IMR-90 (cell line): ENCODE data around the gene TPM4. TPM values are rescaled to one million over a fixed set of nuclear protein-coding genes. Genes with fewer than 3 reads are reported as not detected.

Experiments used
- ATAC-seq: fragments of 200-7000 bp; cut with Tn5 transposase; 2 replicates; pipeline ENCODE4 v1.9.1; 2020; ENCODE audit warnings: low read depth, mild to moderate bottlenecking, moderate library complexity
- BruUV-seq: library from RNA; stranded (reverse); fragments of 400-500 nt; replicated peaks from 2 replicates; lab custom pipeline; 2021; lab: Mats Ljungman, UMichigan
- CTCF ChIA-PET: fragments of 300-600 bp; formaldehyde crosslinking; extraction: SDS; loops from one replicate; lab custom pipeline; 2021; ENCODE audit warnings: antibody characterized with exemption; lab: Yijun Ruan, JAX
- POLR2A ChIA-PET: fragments of 300-600 bp; sonication (Branson Sonifier 250); formaldehyde crosslinking; loops from one replicate; lab custom pipeline; 2022; ENCODE audit warnings: antibody characterized with exemption; ENCODE audit not compliant: unreplicated experiment; lab: Charles Lee
- DNase-seq: peaks from one replicate; pipeline ENCODE4 v3.0.0; 2013
- H2AFZ ChIP-seq: replicated peaks from 2 replicates; pipeline ENCODE3; 2013; ENCODE audit warnings: low read length, mild to moderate bottlenecking; ENCODE audit not compliant: poor library complexity
- H2AK5ac ChIP-seq: 2 replicates; pipeline ENCODE4 v1.6.1; 2013; ENCODE audit warnings: low read depth, low read length, inconsistent platforms
- H2AK9ac ChIP-seq: replicated peaks from 2 replicates; pipeline ENCODE3; 2013; ENCODE audit warnings: mild to moderate bottlenecking, low read depth, low read length, moderate library complexity; ENCODE audit not compliant: poor library complexity
- H2BK120ac ChIP-seq: 2 replicates; pipeline ENCODE4 v1.6.1; 2013; ENCODE audit warnings: low read depth, low read length, inconsistent platforms
- H2BK15ac ChIP-seq: 3 replicates; pipeline ENCODE4 v1.6.1; 2013; ENCODE audit warnings: low read depth, low read length, inconsistent platforms
- H2BK20ac ChIP-seq: 2 replicates; pipeline ENCODE4 v1.6.1; 2013; ENCODE audit warnings: low read depth, mild to moderate bottlenecking, inconsistent platforms, low read length, moderate library complexity
- H2BK5ac ChIP-seq: 2 replicates; pipeline ENCODE4 v1.6.1; 2013; ENCODE audit warnings: mild to moderate bottlenecking, low read depth, low read length, inconsistent platforms; ENCODE audit not compliant: poor library complexity, severe bottlenecking
- H3K14ac ChIP-seq: replicated peaks from 2 replicates; pipeline ENCODE4 v1.6.1; 2013; ENCODE audit warnings: low read depth, low read length, inconsistent platforms
- H3K18ac ChIP-seq: 2 replicates; pipeline ENCODE4 v1.6.1; 2013; ENCODE audit warnings: low read depth, low read length, control low read depth
- H3K23ac ChIP-seq: 2 replicates; pipeline ENCODE4 v1.6.1; 2013; ENCODE audit warnings: low read depth, low read length, inconsistent platforms
- H3K27ac ChIP-seq: 2 replicates; pipeline ENCODE4 v1.5.1; 2013; ENCODE audit warnings: mild to moderate bottlenecking, control low read depth, low read length; ENCODE audit not compliant: insufficient read depth
- H3K27me3 ChIP-seq: 2 replicates; pipeline ENCODE4 v1.6.1; 2013; ENCODE audit warnings: low read length; ENCODE audit not compliant: control insufficient read depth, insufficient read depth
- H3K36me3 ChIP-seq: 2 replicates; pipeline ENCODE4 v1.6.1; 2013; ENCODE audit warnings: low read length, mixed read lengths; ENCODE audit not compliant: control insufficient read depth, insufficient read depth
- H3K4ac ChIP-seq: 2 replicates; pipeline ENCODE4 v1.6.1; 2013; ENCODE audit warnings: low read depth, low read length, inconsistent platforms
- H3K4me1 ChIP-seq: 2 replicates; pipeline ENCODE4 v1.6.1; 2013; ENCODE audit warnings: low read length, mixed read lengths; ENCODE audit not compliant: control insufficient read depth, insufficient read depth
- H3K4me2 ChIP-seq: 2 replicates; pipeline ENCODE4 v1.6.1; 2013; ENCODE audit warnings: low read depth, mild to moderate bottlenecking, control low read depth, low read length, moderate library complexity
- H3K4me3 ChIP-seq: 2 replicates; pipeline ENCODE4 v1.5.1; 2013; ENCODE audit warnings: low read depth, mild to moderate bottlenecking, control low read depth, low read length, moderate library complexity; ENCODE audit not compliant: insufficient read depth
- H3K56ac ChIP-seq: 2 replicates; pipeline ENCODE4 v1.6.1; 2013; ENCODE audit warnings: low read length, inconsistent platforms; ENCODE audit not compliant: insufficient read depth; ENCODE audit errors: extremely low read depth
- H3K79me1 ChIP-seq, 2 experiments: 2 replicates each; pipeline ENCODE4 v1.6.1; 2013; ENCODE audit warnings: low read length in 2 of 2, inconsistent platforms in 1 of 2, low read depth in 1 of 2
- H3K9ac ChIP-seq: 2 replicates; pipeline ENCODE4 v1.6.1; 2013; ENCODE audit warnings: low read depth, low read length, control low read depth
- H3K9me1 ChIP-seq: 2 replicates; pipeline ENCODE4 v1.6.1; 2013; ENCODE audit warnings: low read length, inconsistent platforms; ENCODE audit not compliant: insufficient read depth
- H3K9me3 ChIP-seq: 2 replicates; pipeline ENCODE4 v1.6.1; 2013; ENCODE audit warnings: low read length; ENCODE audit not compliant: control insufficient read depth, insufficient read depth
- H4K20me1 ChIP-seq: 2 replicates; pipeline ENCODE4 v1.6.1; 2013; ENCODE audit warnings: low read length, inconsistent platforms; ENCODE audit not compliant: insufficient read depth
- H4K5ac ChIP-seq: 2 replicates; pipeline ENCODE4 v1.6.1; 2013; ENCODE audit warnings: mild to moderate bottlenecking, low read depth, low read length, control low read depth
- H4K8ac ChIP-seq, 2 experiments: 2 replicates each; pipeline ENCODE4 v1.6.1; 2013; ENCODE audit warnings: low read depth in 2 of 2, low read length in 2 of 2, control low read depth in 1 of 2, inconsistent platforms in 1 of 2
- H4K91ac ChIP-seq: 2 replicates; pipeline ENCODE4 v1.6.1; 2013; ENCODE audit warnings: low read depth, low read length, inconsistent platforms; ENCODE audit not compliant: insufficient read depth
- BHLHE40 ChIP-seq: fragments of 150-350 bp; IDR thresholded peaks from 2 replicates; pipeline ENCODE4 v1.6.1; 2016; ENCODE audit warnings: mild to moderate bottlenecking, low read depth, low read length
- CEBPB ChIP-seq: IDR thresholded peaks from 2 replicates; pipeline ENCODE4 v1.6.1; 2012; ENCODE audit warnings: low read depth, low read length, improper control_type of control experiment
- CHD1 ChIP-seq: IDR thresholded peaks from 2 replicates; pipeline ENCODE4 v1.6.1; 2012; ENCODE audit warnings: low read depth, low read length, improper control_type of control experiment
- FOS ChIP-seq: fragments of 150-350 bp; IDR thresholded peaks from 2 replicates; pipeline ENCODE4 v1.6.1; 2016; ENCODE audit warnings: low read depth, low read length
- MAFK ChIP-seq: IDR thresholded peaks from 2 replicates; pipeline ENCODE4 v1.6.1; 2012; ENCODE audit warnings: low read depth, low read length, improper control_type of control experiment
- MAZ ChIP-seq: IDR thresholded peaks from 2 replicates; pipeline ENCODE4 v1.6.1; 2012; ENCODE audit warnings: low read depth, mild to moderate bottlenecking, low read length, improper control_type of control experiment, moderate library complexity, borderline replicate concordance
- MXI1 ChIP-seq: IDR thresholded peaks from 2 replicates; pipeline ENCODE4 v1.6.1; 2012; ENCODE audit warnings: low read depth, mild to moderate bottlenecking, low read length, moderate library complexity, borderline replicate concordance
- NFE2L2 ChIP-seq: fragments of 150-350 bp; IDR thresholded peaks from 2 replicates; pipeline ENCODE4 v1.6.1; 2016; ENCODE audit warnings: low read depth, mild to moderate bottlenecking, low read length
- POLR2A ChIP-seq: IDR thresholded peaks from 2 replicates; pipeline ENCODE4 v1.6.1; 2012; ENCODE audit warnings: mild to moderate bottlenecking, low read depth, low read length
- RAD21 ChIP-seq: IDR thresholded peaks from 2 replicates; pipeline ENCODE4 v1.6.1; 2012; ENCODE audit warnings: low read length, improper control_type of control experiment
- RCOR1 ChIP-seq: IDR thresholded peaks from 2 replicates; pipeline ENCODE4 v1.6.1; 2012; ENCODE audit warnings: mild to moderate bottlenecking, low read length, improper control_type of control experiment; ENCODE audit not compliant: insufficient replicate concordance
- RFX5 ChIP-seq: IDR thresholded peaks from 2 replicates; pipeline ENCODE4 v1.8.0; 2012; ENCODE audit warnings: low read depth, mild to moderate bottlenecking, low read length, moderate library complexity
- SMC3 ChIP-seq: fragments of 150-350 bp; IDR thresholded peaks from 2 replicates; pipeline ENCODE4 v1.6.1; 2016; ENCODE audit warnings: low read depth, mild to moderate bottlenecking, antibody characterized with exemption, low read length, moderate library complexity
- WGBS, 2 experiments: methylation state at CpG; one replicate each; pipeline versions ENCODE4 v1.1.5 to v1.1.7; 2013; ENCODE audit warnings: missing lambda C conversion rate in 2 of 2; ENCODE audit not compliant: insufficient read length in 1 of 2; ENCODE audit errors: extremely low coverage in 2 of 2; 5-methylcytosine and 5-hydroxymethylcytosine counted together
- dilution Hi-C: fragments of 300-500 bp; cut with HindIII; formaldehyde crosslinking; loops from one replicate; pipeline ENCODE4 v1.14.3; 2018; ENCODE audit warnings: low sequenced_read_pairs; ENCODE audit not compliant: unreplicated experiment
- in situ Hi-C: fragments of 300-500 bp; cut with MboI; formaldehyde crosslinking; loops from 3 replicates; pipeline ENCODE4 v1.14.3; 2019; ENCODE audit warnings: low sequenced_read_pairs, inconsistent platforms, mixed read lengths
- intact Hi-C: fragments of 100-400 bp; cut with micrococcal nuclease; formaldehyde crosslinking; loops from 2 replicates; pipeline ENCODE4 v1.10.0; 2022
- polyA plus RNA-seq, 3 experiments: library from polyadenylated mRNA; depleted of rRNA; stranded (reverse); fragments of >200 nt; gene quantifications; 2 replicates each; pipeline ENCODE4 v1.2.3, GENCODE V29; 2012; ENCODE audit warnings: low replicate concordance in 1 of 3
- total RNA-seq: library from RNA; depleted of rRNA; stranded (reverse); fragments of >200 nt; gene quantifications from 2 replicates; pipeline ENCODE4 v1.2.3, GENCODE V29; 2012
- TF ChIP-seq, protein P1 (sequence below): fragments of 150-350 bp; IDR thresholded peaks from 2 replicates; pipeline ENCODE4 v1.6.1; 2016; ENCODE audit warnings: low read depth, mild to moderate bottlenecking, low read length, moderate library complexity, borderline replicate concordance
- TF ChIP-seq, protein P2 (sequence below): conservative IDR thresholded peaks from 2 replicates; pipeline ENCODE4 v1.5.1; 2012; ENCODE audit warnings: mild to moderate bottlenecking, low read depth, low read length, improper control_type of control experiment
- TF ChIP-seq, protein P3 (sequence below): fragments of 150-350 bp; IDR thresholded peaks from 2 replicates; pipeline ENCODE4 v1.6.1; 2017; ENCODE audit warnings: mild to moderate bottlenecking, antibody characterized with exemption, low read length, low read depth

TPM4 gene
- total and polyA plus RNA-seq, 2 of the 4 experiments (the other 2 are of a cell fraction) = 1,075 to 1,160 TPM

DNA sequence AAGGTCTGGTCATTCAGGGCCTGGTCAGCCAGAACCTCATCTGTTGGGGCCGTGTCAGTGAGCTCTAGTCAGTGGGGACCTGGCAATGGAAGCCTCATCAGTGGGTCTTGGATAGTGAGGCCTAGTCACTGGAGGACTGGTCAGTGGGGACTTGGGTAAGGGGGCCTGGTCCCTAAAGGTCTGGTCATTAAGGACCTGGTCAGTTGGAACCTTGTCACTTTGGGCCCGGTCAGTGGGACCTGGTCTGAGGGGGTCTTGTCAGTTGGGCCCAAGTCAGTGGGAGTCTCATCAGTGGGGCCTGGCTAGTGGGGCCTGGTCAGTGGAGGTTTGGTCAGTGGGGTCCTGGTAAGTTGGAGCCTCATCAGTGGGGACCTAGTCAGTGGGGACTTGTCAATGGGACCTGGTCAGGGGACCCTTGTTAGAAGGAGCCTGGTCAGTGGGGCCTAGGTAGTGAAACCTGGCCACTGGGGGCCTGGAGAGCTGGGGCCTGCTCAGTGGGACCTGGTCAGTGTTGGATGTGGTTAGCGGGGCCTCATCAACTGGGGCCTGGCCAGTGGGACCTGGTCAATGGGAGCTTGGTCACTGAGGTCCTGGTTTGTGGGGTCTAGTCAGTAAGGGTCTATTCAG lies 43.7 kb upstream of the TPM4 start:
- POLR2A ChIA-PET = no interaction called here
- WGBS, 2 experiments = 86% methylated on average over 2 of the region's 3 CpGs; no CpG with 5 or more reads in 1 of the 2 experiments
- in situ Hi-C loops = no loop called here

More for the DNA sequence above, 43.7 kb upstream of the TPM4 start:
- no peak for DNase-seq
- CTCF ChIA-PET = no interaction called here
- H4K8ac ChIP-seq = no peak overlapping the region
- no peak for ATAC-seq
- no peaks in the 10 kb centered on the region for H3K36me3 ChIP-seq
- H2BK5ac ChIP-seq = no peak overlapping the region
- BruUV-seq = no TSS peak
- H3K9ac ChIP-seq = no peak overlapping the region
- no peak overlapping the region for H3K4me3 ChIP-seq
- H3K9me3 ChIP-seq = no peaks in the 10 kb centered on the region
- no peak overlapping the region for H4K5ac ChIP-seq
- no peak overlapping the region for H3K4ac ChIP-seq
- H2BK15ac ChIP-seq = no peak overlapping the region
- no peaks in the 10 kb centered on the region for H3K79me1 ChIP-seq
- no peak overlapping the region for H3K27ac ChIP-seq
- H3K9me1 ChIP-seq = no peaks in the 10 kb centered on the region
- H3K27me3 ChIP-seq = no peaks in the 10 kb centered on the region
- no peak overlapping the region for H3K18ac ChIP-seq
- TF ChIP-seq CEBPB (no peak), MAFK (no peak), NFE2L2 (no peak), CHD1 (no peak), BHLHE40 (no peak), POLR2A (no peak), RCOR1 (no peak), MAZ (no peak), RFX5 (no peak), MXI1 (no peak), FOS (no peak), SMC3 (no peak), RAD21 (no peak)
- TF ChIP-seq, protein P1, sequence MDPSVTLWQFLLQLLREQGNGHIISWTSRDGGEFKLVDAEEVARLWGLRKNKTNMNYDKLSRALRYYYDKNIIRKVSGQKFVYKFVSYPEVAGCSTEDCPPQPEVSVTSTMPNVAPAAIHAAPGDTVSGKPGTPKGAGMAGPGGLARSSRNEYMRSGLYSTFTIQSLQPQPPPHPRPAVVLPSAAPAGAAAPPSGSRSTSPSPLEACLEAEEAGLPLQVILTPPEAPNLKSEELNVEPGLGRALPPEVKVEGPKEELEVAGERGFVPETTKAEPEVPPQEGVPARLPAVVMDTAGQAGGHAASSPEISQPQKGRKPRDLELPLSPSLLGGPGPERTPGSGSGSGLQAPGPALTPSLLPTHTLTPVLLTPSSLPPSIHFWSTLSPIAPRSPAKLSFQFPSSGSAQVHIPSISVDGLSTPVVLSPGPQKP = no peak
- TF ChIP-seq, protein P2, sequence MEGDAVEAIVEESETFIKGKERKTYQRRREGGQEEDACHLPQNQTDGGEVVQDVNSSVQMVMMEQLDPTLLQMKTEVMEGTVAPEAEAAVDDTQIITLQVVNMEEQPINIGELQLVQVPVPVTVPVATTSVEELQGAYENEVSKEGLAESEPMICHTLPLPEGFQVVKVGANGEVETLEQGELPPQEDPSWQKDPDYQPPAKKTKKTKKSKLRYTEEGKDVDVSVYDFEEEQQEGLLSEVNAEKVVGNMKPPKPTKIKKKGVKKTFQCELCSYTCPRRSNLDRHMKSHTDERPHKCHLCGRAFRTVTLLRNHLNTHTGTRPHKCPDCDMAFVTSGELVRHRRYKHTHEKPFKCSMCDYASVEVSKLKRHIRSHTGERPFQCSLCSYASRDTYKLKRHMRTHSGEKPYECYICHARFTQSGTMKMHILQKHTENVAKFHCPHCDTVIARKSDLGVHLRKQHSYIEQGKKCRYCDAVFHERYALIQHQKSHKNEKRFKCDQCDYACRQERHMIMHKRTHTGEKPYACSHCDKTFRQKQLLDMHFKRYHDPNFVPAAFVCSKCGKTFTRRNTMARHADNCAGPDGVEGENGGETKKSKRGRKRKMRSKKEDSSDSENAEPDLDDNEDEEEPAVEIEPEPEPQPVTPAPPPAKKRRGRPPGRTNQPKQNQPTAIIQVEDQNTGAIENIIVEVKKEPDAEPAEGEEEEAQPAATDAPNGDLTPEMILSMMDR = no peak
- TF ChIP-seq, protein P3, sequence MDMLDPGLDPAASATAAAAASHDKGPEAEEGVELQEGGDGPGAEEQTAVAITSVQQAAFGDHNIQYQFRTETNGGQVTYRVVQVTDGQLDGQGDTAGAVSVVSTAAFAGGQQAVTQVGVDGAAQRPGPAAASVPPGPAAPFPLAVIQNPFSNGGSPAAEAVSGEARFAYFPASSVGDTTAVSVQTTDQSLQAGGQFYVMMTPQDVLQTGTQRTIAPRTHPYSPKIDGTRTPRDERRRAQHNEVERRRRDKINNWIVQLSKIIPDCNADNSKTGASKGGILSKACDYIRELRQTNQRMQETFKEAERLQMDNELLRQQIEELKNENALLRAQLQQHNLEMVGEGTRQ = no peak
- no peaks in the 10 kb centered on the region for H3K4me1 ChIP-seq
- H2AK5ac ChIP-seq = no peak overlapping the region
- no peak overlapping the region for H3K14ac ChIP-seq
- H3K56ac ChIP-seq = no peak overlapping the region
- no peak overlapping the region for H3K4me2 ChIP-seq
- dilution Hi-C loops = no loop called here
- no peak overlapping the region for H2BK120ac ChIP-seq
- intact Hi-C loops = no loop called here
- no peak overlapping the region for H4K91ac ChIP-seq
- no peak overlapping the region for H2BK20ac ChIP-seq
- H4K20me1 ChIP-seq = no peaks in the 10 kb centered on the region
- H2AFZ ChIP-seq = no peak overlapping the region
- no peak overlapping the region for H2AK9ac ChIP-seq
- H3K23ac ChIP-seq = no peak overlapping the region
